Adipose tissue (tissue), 3 donors: ENCODE data around the gene CSRNP3. TPM values are rescaled to one million over a fixed set of nuclear protein-coding genes. Genes with fewer than 3 reads are reported as not detected.

Source experiments
- H3K27ac ChIP-seq: one replicate; pipeline ENCODE4 v1.5.1; 2013; ENCODE audit warnings: low read depth, low read length
- WGBS, 3 donors: extraction: QIAGEN DNeasy Blood & Tissue Kit; methylation state at CpG; one replicate each; pipeline ENCODE4 v1.1.7; 2013; 5-methylcytosine and 5-hydroxymethylcytosine counted together
- polyA plus RNA-seq, 3 donors: library from polyadenylated mRNA; stranded (reverse); fragments of 200-250 nt; gene quantifications; one replicate each; pipeline ENCODE4 v1.2.3, GENCODE V29; 2013
- donor health status: healthy with polysubstance abuse.
- donor health status: Bipolar disorder and iron deficiency.
- donor health status: healthy.

CSRNP3 gene
- polyA plus RNA-seq, 3 donors: 0.11 to 0.46 (median 0.45) TPM

DNA sequence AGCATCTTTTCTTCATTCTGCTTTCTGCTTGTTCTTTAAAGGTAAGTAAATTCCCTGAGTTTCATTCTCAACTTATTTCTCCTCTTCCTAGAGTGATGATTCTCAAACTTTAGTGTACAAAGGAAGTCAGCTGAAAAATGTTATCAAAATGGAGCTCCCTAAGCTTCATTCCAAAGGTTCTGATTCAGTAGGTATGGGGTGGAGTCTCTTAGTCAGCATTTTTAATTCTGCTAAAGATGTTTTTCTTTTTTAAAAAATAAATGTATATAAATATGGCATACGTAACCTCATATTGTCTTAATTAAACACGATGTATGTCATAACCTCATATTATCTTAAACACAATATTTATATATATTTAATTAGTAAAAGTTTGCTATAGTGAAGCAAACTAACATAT lies 3.1 kb upstream of the CSRNP3 start:
- 96 to 98% (median 98%) methylated on average over 2 of the region's 2 CpGs for WGBS, 3 donors
- no peak overlapping the region for H3K27ac ChIP-seq

DNA sequence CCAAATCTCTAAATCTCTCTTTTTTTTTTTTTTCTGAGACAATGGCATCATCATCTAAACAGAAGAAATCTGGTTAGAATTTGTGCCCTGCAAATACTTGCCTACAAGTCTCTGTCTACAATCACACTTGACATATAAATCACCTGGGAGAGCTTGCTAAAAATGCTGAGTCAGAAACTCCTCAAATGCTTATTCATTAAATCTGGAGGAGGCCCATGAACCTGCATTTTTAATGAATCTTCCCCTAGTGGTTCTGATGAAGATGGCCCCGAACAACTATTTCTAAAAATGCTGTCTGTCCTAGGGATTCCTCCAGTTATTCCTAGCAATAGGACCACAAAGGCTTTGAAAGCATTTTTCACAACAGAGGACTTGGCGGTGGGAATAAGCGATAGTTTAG lies 1.6 kb upstream of the CSRNP3 start:
- 93 to 99% (median 98%) methylated on average over 3 of the region's 3 CpGs for WGBS, 3 donors
- no peak overlapping the region for H3K27ac ChIP-seq

DNA sequence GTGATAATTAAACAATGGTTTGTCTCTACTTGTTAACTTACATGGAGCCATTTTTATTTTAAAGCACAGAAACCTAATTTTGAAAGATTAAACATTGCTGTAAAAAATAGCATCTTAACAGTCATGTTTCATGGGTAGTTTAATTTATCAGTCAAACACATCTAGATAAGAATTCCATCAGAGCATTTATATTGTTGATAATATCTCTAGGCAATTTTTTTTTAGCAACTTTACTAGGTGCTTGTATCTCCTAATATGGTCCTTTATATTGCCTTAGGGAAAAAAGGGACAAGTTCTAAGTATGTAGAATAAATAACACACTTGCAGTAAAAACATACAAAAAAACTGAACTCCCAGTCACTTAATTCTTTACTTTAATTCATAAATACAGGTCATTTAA lies 863 bp downstream of the CSRNP3 start:
- no peak overlapping the region for H3K27ac ChIP-seq

DNA sequence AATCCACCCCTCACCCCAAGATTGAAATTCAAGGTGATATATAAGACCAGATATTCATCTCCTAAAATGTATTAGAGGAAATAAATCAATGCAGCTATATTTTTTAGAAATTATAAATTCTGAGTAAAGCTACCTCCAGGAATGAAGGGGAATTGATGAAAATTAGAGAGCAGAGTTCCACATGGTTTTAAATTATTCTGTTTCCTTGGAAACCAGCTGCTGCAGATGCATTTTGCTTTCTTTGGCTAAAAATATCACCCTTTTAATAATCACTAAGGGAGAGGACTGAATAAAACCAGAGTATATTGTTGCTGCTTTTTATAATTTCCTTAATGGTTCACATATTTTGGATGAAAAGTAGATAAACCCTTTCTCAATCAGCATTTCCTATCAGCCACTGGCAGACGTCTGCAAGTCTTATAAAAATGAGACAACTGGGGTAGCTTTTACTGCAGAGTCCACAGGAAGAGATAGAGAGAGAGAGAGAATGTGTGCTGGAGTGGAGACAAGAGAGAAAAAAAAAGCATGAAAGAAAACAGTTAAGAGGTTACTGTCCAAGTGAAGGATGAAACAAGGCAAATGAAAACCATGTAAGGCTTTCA lies 2.0 kb downstream of the CSRNP3 start:
- 11 to 24% (median 12%) methylated on average over 1 of the region's 1 CpG for WGBS, 3 donors
- no peak overlapping the region for H3K27ac ChIP-seq

DNA sequence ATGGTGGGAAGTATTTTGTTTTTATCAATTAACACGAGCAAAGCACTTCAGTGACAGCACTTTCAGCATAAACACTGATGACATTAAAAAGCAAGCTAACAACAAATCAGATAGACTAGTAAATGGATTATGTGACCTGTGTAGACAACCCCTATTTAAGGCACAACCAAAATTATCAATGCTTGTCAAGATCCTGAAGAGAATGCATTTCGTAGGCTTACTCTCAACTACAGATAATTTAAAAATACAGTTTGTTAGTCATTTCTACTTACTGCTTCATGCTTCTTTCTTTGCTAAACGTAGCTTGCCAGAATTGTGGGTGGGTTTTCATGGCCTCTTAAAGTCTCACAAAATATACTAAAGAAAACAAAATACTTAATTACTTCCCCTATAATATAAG lies 3.4 kb downstream of the CSRNP3 start:
- 73 to 84% (median 79%) methylated on average over 3 of the region's 3 CpGs for WGBS, 3 donors

DNA sequence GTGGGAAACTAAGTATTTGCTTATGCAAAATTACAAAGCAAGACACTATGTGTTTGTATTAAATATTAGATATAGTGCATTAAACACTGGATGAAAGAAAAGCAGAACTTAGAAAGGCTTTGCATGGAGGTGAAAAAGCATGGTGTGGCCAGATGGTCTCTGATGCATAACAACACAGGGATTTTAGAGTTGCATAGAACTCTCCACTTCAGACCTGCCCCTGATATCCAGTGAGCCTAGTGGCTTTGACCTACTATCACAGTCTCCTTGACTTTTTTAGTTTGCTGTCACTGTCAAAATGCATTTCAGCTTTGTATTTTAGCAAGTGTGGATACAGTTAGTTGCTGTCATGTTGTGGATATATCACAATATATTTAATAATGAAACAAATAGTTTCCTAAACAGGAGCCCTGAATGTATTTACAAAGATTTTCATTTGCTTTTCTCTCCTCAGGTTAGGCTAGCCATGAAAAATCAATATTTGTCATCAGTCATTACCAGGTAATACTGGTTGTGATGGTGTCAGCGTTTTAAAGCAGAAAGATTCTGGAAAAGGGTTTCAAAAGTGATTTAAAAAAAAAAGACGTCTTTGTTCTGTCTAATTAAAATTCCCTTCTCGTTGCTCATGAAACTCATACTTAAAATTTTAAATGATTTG lies 5.2 kb downstream of the CSRNP3 start:
- 46 to 88% (median 75%) methylated on average over 3 of the region's 3 CpGs for WGBS, 3 donors
- no peak overlapping the region for H3K27ac ChIP-seq

More for the DNA sequence above, 3.4 kb downstream of the CSRNP3 start:
- H3K27ac ChIP-seq: no peak overlapping the region

DNA sequence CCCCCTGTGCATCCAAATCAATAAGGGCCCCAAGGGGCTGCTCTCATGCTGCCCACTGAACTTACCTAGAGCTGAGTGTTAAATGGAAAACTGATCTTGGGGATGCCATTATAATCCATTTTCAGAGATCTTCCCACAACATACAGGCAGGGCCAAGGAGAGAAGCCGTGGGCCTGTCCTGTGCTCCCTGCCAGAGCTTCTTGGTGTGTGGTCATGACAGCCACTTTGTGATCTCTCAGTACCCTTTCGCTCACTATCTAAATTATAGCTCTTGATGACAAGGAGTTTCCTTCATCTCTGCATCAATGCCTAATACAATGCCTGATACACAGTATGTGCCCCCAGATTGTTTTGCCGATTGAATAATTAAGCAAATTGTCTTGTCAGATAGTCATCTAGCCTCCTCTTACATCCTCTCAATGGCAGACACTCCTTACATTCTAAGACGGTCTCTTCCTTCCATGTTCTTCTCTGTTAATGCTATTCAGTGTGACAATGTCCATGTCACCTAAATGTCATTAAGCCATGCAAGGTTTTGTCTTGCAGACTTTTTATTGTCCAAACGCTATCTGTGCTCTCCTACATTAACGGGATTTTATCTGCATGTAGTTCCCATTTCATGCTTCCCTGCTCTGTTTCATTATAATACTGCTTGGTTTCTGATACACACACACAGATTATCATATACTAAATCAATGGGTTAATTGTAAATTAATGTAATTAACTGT lies 5.9 kb downstream of the CSRNP3 start:
- WGBS, 3 donors: 87 to 93% (median 92%) methylated on average over 6 of the region's 6 CpGs
- no peak overlapping the region for H3K27ac ChIP-seq

DNA sequence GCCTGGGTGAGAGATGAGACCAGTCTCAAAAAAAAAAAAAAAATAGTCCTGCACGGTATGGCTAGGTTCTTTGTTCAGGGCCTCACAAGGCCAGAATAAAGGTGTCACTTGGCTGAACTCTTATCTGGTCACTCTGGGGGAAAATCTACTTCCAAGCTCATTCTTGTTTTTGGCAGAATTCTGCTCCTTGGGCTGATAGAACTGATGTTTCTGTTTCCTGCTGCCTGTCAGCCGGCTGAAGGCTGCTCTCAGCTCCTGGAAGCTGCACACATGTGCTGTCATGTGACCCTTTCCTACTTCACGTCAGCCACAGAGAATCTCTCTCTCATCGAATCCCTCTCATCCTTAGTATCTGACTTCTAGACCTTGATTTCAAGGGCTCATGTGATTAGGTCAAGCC lies 10.4 kb downstream of the CSRNP3 start:
- no peak overlapping the region for H3K27ac ChIP-seq
- 47 to 69% (median 58%) methylated on average over 4 of the region's 4 CpGs for WGBS, 3 donors

DNA sequence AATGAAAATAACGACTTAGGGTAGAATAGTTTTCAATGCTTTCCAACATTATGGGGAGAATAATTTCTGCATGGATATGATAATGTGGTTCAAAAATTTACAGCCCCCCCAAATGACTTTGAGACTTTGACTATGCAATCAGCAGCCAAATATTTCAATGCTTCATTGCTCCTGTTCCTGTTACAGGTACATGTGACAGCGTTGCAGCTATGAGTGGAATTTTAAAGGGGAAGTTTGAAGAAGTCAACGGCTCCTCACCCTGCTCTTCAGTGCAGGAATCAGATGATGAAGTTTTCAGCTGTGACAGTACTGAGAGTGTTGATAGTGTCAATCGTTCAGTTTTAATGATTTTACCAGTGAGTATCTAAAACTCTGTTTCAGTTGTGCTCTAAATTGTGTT lies 25.1 kb downstream of the CSRNP3 start:
- 67 to 80% (median 71%) methylated on average over 4 of the region's 4 CpGs for WGBS, 3 donors

DNA sequence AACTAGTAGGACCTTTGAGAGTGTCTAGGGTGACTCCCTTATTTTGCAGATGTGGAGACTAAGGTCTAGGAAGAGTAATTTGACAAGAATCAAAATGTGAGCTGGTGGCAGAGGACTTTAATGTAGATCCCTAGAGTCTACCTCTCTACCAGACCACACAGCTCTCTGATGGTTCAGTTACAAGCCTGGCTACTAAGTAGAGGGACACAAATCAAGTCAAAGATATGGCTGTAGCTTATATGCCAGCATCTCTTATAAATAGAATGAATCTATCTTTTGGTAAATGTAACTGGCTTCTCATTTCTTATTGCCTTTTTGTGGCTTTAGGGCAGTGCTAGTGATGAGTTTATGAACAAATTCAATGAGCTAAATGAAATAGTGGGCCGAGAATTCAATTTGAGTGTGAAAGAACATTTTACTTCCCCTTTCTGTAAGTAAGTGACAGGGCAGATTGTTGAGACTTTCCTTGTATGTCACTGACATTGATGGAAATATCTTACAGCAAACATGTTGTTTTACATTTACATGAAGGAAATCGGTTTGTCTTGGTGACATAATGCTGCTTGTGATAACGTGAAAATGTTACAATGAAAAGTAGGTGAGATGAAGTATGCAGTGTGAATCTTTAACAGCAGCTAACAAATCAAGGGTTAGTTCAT lies 28.3 kb downstream of the CSRNP3 start:
- H3K27ac ChIP-seq: no peak overlapping the region
- 47 to 65% (median 63%) methylated on average over 3 of the region's 3 CpGs for WGBS, 3 donors

More for the DNA sequence above, 25.1 kb downstream of the CSRNP3 start:
- H3K27ac ChIP-seq: no peak overlapping the region

DNA sequence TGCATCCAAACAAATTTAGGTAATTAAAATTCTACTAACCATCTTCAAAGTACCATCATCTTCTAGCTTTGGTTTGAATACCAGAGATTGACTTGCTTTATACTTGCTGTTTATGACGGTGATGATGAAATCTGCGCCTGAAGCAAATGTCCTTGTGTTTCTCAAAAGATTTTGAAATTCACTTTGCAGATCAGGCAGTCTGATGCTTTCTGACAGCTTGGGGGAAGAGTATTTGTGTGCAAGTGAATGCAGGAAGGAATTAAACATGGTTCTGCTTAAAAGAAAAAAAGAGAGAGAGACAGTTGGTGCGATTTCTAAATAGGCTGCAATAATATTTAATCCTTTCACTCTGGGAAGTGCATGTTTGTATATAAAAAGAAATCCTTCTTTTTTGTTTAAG lies 29.6 kb downstream of the CSRNP3 start:
- WGBS, 3 donors: 64 to 90% (median 66%) methylated on average over 3 of the region's 3 CpGs
- no peak overlapping the region for H3K27ac ChIP-seq

DNA sequence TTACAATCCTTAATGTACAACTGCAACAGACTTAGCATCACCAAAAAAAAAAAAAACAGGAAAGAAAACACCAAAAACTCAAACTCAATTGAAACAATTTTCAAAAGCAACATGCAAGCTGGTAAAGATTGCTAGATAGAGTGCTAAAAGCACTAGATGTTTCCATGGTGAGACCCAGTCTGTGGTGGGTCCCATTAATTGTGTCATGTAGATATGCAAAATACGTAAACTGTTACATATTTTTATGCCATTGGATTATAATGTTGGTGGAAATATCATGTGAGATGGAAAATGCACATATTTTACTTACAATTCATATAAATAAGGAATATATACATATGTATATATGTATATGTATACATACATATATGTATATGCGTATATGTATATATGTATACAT lies 30.5 kb downstream of the CSRNP3 start:
- WGBS, 3 donors: 95 to 98% (median 97%) methylated on average over 2 of the region's 2 CpGs
- H3K27ac ChIP-seq: no peak overlapping the region

DNA sequence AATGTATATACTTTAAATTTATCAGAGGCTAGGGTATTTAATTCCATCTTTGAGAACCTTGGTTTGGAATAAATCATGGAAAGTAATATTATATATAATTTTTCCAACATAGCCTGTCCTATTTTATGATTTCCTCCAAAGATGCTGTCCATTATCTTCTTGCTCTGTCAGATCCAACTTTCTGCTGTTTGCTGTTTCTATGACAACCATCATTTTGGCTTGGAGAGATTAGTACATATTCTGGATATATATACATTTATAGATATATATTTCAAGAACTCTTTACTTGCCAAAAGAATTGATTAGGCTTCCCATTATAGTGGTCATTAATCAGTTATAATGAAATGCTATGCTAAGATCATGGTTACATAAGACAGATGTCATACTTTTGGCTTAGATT lies 31.3 kb downstream of the CSRNP3 start:
- H3K27ac ChIP-seq: no peak overlapping the region

DNA sequence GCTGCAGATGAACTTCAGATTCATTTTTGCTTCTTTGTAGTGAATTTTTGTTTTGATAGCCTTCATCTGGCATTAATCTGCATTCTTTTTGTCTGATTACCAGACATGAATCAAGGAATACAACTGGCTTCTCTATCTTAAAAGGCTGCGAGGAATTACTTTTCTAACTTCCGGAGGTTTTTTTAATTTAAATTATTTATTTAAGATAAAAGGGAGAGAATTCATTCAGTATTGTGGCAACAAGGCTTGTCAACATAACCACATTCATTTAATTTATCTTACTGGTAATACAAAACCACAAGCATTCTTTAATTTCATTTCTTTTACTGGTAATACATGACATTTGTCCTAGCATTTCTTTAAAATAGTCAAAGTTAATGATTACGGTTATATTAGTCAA lies 36.0 kb downstream of the CSRNP3 start:
- 67 to 85% (median 80%) methylated on average over 3 of the region's 3 CpGs for WGBS, 3 donors

DNA sequence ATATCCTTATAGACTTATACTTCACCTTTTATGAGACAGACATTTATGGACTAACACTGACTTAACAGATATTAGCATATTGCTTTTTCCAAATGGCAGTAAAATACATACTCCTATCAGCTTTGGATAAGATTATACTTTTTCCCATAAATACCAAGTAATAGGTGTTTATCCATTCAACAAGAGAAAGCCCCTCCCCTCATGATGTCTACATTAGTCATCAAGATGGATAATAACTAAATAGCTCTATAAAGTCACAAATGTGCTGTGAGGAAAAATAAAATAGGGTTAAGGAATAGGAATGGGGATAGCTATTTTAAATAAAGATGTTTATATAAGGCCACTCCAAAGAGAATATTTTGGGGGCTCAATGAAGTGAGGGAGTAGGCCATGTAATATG lies 39.4 kb downstream of the CSRNP3 start:
- no peak overlapping the region for H3K27ac ChIP-seq

More for the DNA sequence above, 36.0 kb downstream of the CSRNP3 start:
- no peak overlapping the region for H3K27ac ChIP-seq

DNA sequence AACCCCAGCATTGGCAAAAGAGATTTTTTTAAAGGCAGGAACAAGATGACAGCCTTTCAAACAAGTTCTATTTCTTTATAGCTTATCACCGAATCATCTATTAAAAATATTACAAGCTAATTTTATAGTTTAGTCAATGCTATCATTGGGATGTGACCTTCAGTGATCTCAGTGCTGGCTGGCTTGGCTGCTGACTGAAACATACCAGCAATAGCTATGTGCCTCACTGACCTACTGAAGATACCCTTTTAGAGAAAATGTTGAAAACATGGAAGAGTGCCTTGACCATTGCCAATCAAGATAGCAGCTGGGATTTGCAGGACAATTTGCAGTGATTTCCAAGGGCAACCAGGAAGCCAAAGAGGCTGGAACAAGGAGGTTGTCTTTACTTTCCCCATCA lies 44.0 kb downstream of the CSRNP3 start:
- 84 to 89% (median 89%) methylated on average over 1 of the region's 1 CpG for WGBS, 3 donors
- no peak overlapping the region for H3K27ac ChIP-seq

DNA sequence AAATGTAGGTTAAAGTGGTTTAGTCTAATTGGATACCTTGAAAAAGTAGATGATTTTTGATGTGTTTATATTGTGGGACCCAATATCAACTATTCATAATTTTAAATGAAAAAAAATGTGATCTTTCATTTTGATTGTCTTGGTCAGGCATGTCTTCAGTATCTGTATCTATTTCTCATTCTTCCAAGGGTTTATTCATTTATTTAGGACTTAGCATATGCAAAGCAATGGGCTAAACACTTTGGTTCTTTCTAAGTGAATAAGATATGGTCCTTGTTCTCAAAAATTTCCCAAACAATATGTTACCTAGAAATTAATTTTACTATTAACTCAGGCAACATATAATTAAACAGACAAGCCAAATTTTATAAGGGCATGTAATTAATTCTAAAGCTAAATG lies 49.1 kb downstream of the CSRNP3 start:
- no peak overlapping the region for H3K27ac ChIP-seq

DNA sequence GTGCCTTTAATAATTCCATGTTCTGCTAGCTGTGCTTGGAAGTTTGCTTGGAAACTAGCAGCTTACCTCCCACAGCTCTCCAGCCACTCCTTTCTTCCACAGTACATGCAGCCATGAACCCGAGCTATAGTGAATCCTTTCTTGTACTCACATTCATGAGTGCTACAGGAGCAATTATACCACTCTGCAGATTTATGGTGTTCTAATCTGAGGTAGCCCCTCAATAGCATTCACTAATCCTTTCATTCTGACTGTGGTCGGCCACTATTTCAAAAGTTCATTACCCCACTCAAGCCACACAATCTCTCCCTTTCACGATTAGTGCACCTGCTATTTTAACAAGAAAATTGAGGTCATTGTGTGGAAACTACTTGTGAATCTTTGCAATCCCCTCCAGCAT lies 53.2 kb downstream of the CSRNP3 start:
- 71 to 86% (median 75%) methylated on average over 3 of the region's 3 CpGs for WGBS, 3 donors
- no peak overlapping the region for H3K27ac ChIP-seq

DNA sequence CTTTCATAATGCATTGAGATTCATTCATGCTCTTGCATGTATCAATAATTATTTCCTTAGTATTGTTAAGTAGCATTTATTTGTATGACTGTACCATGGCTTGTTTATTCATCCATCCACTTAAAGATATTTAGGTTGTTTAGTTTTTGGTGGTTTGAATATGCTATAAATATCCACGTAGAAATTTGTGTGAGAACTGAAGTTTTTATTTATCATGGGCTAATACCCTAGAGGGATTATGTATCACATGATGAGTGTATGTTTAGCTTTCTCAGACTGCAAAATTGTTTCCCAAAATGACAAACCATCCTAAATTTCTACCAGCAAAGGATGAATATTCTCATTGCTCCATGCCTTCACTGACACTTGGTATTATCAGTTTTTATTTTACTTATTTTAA lies 55.2 kb downstream of the CSRNP3 start:
- 59 to 83% (median 82%) methylated on average over 1 of the region's 1 CpG for WGBS, 3 donors

DNA sequence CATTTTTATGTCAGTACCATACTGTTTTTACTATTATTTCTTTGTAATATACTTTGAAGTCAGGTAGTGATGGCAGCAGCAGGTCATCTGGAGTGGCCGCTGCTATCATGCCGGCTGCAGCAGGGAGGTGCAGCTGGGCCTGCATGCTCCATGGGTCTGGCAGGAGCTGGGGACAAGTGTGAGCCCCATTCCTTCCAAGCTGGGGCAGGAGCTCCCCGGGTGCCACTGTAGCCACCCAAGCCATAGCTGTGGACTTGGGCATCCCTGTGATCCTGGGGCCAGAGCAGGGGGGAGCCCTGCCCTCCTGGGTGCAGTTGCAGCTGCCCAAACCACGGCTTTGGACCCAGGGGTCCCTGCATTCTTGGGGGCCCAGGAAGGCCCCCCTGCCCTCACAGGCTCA lies 59.2 kb downstream of the CSRNP3 start:
- WGBS, 3 donors: 95 to 99% (median 99%) methylated on average over 4 of the region's 4 CpGs
- no peak overlapping the region for H3K27ac ChIP-seq

More for the DNA sequence above, 55.2 kb downstream of the CSRNP3 start:
- H3K27ac ChIP-seq: no peak overlapping the region
